Cerebellar nuclear complex (tissue), 1 donor: ENCODE measurements around the gene NOVA2.

Source experiments
- DNase-seq, 2 experiments: peaks; one replicate each; lab custom pipeline; 2025; lab: John Stamatoyannopoulos, UW

The NOVA2 gene

DNA sequence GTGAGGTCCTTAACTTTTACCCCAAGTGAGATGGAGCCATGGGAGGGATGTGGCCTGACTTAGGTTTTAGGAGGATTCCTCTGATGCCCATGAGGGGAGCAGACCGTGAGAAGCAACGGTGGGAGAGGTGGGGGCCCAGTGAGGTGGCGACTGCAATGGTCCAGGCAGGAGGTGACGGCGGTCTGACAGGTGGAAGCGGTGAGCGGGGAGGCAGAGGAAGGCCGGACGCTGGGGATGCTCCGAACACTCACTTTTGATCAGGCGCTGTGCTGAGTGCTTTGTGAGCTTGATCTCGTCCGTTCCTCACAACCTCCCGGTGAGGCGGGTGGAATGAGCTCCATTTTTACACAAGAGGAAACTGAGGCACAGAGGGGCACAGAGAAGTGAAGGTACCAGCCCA lies 11.6 kb downstream of the NOVA2 start:
- DNase-seq = no peak

DNA sequence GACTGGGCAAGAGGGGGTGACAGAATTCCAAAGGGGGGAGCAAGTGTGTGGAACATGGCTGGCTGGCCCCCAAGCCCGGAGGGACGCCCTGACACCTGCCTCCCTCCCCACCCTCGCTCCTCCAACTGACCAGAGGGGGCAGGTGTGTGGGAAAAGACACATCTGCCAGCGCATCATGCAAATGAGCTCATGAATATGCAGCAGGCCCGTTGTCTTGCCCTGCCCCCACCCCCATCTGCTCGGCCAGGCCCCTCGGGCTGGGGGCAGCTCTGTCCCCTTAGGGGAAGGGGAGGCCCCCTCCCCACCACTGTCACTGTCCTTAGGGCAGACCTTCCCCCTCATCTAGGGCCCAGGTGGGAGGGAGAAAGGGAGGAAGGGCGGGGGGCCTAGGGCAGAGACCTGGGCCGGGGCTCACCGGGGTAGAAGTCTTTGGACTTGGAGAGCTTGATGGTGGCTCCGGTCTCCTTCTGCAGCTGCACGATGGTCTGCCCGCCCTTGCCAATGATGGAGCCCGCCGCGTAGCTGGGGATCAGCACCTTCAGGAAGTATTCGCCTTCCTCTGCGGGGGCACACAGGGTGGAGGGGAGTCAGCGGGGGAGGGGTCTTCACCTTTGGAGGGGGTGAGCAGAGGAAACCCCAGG lies 12.9 kb downstream of the NOVA2 start:
- no peak for DNase-seq

DNA sequence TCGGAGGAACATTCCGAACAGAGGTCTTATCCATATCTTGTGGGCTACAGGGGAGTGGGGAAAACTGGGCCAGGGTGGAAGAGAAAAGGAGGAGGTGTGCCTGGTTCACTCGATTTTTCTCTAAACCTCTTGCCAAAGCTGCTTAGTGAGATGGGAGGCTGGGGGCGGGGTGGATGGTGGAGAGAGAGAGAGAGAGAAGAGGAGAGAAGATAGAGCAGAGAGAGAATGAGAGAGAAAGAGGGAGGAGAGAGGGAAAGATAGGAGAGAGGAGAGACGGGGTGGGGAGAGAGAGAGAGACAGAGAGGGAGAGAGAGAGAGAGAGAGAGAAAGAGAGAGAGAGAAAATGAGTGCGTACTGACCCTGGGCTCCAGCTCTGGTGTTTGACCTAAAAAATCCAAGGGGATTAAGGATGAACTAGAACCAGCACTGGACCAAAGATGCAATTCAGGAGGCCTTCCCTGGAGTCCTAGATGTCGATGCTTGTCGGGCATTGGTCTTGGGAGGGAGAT lies 14.1 kb downstream of the NOVA2 start:
- DNase-seq = no peak

DNA sequence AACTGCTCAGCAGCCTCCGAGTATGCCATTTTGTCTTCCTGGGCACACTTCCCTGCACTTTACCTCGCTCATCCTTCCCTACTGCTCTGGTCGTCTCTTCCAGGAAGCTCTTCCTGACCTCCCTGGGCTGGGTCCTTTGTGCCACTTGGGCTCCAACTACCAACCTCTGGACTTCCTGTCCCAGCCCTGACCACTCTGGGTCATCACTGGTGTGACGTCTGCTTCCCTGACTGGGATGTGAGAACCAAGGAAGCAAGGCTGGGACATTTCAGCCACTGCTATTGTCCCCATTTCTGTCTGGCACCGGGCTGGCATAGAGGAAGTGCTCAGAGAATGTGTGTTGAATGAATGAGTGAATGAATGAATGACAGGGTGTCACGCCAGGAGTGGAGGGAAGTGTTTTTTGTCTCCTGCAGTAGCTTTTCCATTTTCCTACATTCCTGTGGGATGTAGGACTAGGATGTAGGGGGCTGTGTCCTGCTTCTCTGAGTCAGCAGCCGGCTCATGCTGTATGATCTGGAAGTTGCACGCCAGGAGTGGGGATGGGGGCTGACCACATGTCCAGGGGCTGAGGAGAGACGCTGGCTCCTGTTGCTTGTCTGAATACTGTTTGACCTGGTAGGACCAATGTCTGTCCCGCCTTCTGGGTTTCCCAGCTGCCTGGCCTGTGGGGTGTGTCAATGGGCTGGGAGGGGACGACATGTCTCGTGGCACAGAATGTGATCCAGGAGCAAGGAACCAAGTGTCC lies 14.7 kb downstream of the NOVA2 start:
- no peak for DNase-seq

DNA sequence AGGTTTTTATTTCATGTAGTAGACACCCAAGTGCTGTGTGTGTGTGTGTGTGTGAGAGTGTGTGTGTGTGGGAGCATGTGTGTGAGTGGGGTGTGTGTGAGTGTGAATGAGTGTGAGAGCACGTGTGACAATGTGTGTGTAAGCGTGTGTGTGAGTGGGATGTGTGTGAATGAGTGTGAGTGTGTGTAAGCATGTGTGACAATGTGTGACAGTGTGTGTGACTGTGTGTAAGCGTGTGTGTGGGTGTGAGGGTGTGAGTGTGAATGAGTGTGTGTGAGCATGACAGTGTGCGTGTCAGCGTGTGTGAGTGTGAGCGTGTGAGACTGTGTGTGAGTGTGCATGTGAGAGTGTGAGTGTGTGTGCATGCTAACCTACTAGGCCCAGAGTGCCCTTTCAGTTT lies 15.3 kb downstream of the NOVA2 start:
- no peak for DNase-seq

DNA sequence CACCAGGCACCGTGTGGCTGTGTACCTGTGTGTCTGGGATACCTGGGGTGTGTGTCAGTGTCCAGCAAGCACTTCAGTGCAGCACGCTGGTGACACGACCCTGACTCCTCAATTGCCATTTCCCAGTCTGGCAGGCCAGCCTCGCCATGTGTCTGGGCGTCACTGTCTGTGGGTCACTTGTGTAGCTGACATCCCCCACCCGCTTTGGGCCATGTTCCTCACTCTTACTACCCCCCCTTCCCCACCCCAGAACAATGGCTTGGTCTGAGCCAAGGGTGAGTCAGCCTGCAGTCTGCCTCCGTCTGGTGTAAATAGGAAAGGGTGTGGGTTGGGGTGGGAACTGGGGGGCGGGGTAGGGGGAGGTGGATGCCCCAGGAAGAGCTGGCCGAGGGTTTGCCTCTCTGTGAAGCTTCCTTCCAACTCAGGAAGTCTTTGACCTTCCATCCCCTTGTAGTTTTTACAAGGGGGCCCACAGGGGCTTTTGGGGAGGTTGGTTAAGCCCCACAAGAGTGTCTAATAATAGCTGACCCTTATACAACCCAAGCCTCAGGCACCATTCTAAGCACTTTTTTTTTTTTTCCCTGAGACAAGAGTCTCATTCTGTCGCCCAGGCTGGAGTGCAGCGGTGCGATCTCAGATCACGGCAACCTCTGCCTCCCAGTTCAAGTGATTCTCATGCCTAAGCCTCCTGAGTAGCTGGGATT lies 17.6 kb downstream of the NOVA2 start:
- no peak for DNase-seq

DNA sequence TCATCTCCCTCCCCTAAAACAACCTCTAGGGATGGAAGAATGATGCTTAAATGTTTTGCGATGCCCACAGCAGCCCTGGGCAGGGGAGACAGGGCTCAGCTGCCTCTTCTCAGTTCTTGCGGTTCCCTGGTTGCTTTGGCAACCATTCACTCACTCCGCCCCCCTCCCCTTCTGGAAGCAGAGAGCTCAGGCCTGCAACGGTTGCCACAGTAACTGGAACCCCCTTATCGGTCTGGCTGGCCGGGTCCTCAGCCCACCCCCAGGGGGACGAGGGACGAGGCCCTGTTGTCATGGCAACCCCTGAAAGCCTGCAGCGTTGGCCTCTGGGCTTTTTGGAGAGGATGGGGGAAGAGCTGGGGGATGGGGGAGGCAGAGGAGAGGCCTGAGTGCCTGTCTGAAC lies 19.5 kb downstream of the NOVA2 start:
- no peak for DNase-seq

DNA sequence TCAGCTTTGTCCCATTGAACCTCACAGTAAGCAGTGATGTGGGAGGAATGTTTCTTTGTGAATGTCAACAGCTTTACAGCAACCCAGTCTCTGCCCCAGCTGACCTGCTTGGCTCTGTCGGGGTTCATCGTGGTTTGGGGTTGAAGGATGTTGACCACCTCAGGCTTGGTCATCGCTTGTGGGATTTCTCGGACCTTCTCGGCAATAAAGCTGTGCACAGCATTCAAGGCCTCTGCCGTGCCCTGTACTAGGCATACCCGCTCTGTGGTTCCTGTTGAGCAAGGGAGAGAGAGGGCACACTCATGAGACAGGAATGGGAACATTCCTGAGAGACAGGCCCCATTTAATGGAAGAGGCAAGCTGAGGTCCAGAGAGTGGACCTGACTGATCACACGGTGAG lies 20.0 kb downstream of the NOVA2 start:
- DNase-seq = no peak

DNA sequence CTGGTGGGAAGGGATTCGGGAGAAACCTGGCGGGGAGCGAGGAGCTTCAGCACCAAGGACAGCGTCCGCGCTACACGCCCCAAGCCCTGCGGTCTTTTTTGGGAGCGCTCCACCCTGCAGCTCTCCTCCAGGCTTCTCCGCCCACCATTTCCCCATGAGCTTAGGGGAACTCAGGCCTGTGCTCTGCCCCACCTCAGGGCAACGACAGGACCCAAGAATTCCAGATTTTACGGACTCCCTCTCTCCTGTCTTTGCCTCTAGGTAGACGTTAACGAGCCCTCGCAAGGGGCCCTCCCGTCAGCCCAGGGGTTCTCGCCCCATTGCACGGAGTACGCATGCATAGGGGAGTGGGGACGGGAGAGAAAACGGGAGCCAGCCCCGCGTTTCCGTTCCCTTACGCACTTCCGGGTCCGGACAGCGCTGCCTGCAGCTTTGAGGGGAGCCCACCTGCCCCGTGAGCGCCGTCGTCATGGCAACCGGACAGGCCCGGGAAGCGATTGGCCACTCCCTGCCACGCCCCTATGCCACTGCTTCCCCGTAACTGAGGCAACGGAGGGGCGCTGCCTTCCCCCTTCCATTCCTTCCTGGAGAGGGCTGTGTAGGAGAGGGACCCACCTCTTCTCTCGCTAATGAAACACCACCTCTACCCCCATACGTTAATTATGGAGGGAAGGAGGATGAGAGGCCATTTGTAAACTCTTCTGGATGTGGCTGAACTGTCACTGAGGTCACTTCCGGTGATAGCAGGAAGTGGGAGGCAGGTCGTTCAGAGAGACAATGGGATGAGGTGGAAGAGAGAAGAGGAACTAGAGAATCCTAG lies 20.8 kb downstream of the NOVA2 start:
- no peak for DNase-seq

DNA sequence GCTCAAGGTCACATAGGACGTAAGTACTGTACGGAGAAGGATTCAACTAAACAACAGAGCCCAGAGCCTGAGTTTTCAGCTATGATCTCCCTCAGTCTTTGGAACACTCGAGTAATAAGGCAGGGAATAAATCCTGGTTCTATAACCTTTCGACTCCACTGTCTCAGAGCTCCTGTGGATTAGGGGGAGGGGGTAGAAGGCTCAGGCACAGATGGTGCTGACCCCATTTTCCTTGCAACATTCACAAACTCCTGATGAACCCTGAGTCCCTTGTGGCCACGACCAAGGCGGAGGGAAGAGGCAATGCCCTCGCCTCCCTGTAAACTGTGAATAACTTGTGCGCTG lies 21.4 kb downstream of the NOVA2 start:
- DNase-seq = no peak

DNA sequence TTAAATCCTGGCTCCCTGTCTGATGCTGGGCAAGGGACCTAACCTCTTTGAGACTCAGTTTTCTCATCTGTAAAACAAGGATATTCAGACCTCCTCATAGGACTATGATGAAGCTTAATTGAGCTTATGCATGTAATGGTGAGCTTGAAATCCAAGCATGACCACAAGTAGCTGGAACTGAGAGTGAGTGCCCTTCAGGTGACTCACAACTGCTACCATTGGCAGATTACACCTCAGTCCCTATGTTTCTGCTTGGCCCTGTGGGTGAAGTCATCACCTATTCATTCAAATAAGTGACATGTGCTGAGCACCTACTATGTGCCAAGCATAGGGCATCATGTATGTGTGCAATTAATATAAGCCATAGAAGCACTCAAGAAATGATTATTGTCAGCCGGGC lies 25.7 kb downstream of the NOVA2 start:
- no peak for DNase-seq

DNA sequence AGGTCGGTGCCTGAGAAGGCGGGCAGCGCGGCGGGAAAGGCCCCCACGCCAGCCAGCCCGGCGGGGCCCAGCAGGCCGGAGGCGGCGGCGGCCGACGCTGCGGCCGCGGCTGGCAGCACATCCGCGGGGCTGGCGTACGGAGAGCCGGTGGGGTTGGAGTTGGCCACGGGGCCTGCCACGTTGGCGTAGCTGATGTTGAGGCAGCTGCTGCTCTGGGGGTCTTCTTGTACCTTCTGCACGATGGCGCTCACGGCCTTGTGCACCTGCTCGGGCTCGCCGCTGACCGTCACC lies 33.2 kb downstream of the NOVA2 start:
- no peak for DNase-seq

DNA sequence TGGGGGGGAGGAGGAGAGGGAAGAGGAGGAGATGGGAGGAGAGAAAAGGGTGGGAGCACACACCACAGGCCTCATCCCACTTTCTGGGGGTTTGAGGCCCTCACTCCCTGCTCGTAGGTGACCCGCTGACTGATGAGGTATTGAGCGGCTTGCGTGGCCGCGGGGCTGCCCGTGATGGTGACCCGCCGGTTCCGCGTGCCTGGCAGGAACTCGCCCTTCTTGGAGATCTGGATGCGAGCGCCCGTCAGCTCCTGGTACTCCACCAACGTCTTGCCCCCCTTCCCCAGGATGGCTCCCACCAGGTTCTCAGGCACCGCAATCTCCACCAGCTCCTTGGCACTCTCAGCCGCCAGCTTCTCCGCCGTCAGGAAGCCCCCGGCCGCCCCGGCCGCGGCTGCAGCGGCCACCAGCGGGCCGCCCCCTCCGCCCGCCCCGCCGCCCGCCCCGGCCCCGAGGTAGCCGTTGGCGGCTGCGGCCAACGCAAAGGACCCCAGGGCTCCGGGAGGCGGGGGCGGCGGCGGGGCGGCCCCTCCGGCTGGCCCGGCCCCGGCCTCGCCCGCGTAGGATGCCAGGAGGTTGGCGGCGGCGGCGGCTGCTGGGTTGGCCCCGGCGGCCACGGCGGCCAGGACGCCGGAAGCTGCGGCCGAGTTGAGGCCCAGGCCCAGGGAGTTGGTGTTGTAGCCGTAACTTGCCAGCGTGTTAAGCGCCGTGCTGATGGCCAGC lies 33.7 kb downstream of the NOVA2 start:
- no peak for DNase-seq

DNA sequence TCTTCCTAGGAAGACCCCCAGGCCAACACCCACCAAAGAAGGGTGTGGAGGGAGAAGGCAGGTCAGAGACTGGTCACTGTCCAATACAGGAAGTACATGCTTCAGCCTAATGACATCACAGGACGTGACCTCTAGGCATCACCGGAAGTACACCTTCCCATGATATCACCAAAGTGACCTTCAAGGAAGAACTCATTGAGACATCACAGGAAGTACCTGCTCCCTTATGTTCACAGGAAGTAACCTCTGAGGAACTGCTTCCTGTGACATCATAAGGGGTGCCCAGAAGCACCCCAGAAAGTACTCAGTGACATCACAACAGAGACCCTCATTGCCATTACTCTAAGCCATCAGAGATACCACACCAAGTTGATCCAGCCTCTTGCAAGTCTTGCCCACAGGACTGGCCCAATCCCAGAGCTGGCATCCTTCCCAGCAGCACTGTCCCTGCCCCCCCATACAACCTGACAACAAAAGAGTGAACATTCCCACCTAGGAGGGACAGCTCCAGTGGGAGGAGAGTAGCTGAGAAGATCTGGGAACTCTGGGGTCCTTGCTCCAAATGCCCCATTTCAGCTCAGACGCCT lies 34.8 kb downstream of the NOVA2 start:
- DNase-seq = no peak

DNA sequence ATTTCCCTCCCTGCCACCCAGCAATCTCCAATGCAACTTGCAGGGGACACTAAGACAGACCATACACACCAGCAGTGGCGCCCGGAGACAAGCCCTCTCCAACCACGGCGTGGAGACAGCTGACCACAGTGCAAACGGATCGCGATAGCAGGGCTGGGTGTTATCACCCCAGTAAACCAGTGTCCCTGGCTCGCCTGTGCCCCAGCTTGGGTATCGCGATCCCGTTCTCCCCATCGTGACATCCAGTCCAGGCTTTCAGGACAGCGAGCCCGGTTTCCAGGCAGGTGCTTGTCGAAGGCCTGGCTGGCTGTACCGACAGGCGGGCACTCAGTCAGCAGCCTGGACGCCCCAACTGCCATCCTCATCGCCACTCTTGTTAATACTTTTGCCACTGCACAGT lies 38.4 kb downstream of the NOVA2 start:
- DNase-seq = no peak

DNA sequence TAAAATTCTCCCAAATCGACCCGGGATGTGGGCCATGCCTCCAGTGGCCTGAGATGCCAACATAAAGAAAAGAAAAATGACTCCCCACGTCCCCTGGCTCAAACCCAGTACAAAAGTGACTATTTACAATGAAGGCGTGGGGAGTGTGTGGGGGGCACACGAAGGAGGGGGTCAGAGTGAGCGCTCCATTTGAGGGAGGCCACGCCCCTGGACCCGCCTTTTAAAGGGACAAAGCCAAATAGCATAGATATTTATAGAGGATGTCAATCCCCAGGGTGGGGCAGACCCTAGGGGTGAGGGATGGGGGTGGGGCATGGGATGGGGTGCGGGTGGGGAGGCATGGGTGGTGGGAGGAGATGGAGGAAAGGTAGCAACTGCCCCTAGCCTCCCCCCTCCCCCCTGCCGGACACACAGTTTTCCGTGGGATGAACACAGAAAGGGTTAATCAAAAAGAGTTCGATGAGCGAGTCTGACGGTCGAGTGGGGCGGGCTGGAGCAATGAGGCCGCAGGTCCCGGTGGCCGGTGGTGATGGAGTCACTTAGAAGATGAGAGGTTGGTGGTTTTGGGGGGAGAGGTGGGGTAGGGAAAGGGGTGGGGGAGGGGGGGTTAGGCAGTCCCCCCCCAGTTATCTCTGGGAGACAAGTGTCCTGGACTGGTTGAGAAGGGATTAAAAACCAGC lies 39.0 kb downstream of the NOVA2 start:
- no peak for DNase-seq

DNA sequence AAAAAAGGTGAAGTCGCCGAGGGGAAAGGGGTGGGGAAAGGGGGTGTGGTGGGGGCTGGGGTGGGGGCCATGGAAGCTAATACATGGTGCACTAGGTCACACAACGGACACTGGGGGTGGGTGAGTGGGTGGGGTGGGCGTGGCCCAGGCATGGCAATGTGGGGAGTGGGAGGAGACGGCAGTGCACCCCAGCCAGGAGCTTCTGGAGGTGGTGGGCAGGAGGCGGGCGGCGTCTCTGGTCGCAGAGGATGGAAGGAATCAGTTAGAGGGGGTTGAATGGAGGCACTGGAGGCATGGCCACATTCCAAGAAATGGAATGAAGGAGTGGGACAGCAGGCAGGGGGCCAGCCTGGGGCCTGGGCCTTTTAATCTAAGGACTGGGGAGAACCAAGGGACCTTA lies 39.9 kb downstream of the NOVA2 start:
- DNase-seq = no peak

DNA sequence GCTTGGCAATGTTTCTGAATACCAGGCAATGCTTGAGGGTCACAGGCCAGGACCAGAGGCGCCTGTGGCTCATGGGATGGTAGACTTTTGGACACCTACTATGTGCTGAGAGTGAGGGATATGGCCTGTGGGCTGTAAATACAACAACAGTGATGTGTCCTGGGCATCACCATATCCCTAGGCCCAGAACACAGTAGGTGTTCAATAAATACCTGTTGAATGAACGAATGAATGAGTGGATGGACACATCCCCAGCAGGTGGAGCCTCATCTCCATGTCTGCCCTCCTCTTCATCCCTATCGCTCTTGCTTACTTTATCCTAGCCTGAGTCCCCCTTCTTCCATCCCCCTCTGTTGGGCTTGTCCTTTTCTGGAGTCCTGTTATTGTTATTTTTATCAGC lies 42.6 kb downstream of the NOVA2 start:
- DNase-seq = no peak

DNA sequence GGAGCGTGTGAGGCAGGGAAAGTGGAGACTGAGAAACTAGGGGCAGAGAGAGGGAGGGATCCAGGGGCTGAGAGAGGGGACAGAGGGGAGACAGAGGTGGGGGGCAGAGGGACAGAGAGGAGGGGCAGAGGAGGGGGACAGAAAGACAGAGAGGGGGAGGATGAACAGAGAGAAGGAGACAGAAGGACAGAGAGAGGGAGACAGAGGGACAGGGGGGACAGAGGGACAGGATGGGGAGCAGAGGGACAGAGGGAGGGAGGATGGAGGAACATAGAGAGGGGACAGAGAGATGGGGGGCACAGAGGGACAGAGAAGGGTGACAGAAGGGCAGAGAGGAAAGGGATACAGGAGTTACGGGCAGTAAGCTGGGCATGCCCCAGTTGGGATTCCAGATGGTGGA lies 44.4 kb downstream of the NOVA2 start:
- no peak for DNase-seq

DNA sequence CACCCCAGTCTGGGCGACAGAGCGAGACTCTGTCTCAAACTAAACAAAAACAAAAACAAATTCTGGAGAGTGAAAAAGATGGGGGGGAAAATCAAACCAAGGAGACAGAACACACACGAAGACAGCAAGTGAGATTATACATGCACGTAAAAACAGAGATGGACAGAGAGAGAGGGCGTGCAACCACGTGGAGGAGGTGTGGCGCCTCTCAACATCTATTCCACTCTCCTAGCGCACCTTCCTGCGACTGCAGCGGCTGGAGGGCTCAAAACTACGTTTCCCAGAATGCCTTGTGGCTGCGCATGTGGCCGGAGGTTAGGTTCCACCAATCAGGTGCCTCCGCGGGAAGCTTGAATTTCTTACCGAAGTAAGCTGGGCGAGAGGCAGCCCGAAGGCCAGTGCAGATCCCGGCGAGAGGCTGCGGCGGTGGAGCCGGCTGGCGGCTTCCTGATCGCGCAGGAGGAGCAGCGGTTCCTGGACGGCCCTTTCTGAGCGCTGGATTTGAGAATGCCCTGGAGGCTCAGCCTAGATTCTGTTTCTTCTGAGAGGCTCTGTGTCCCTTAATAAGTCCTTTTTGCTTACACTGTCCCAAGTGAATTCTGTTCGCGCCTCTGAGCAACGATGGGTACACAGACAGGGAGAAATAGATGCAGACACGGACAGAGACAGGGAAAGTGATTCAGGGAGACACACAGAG lies 46.0 kb downstream of the NOVA2 start:
- DNase-seq = peak in 1 of 2 experiments; percentile 50
